NCI-H524 (cell line): ENCODE results near the gene SMURF2.
"Not testable (repeated sequence)": the region's sequence is repeated elsewhere in the genome, so short reads cannot be mapped to it uniquely, and the experiment has no call there.

Source experiments
- DNase-seq, 2 experiments: peaks; one replicate each; lab custom pipeline; 2025; lab: John Stamatoyannopoulos, UW

SMURF2 gene

DNA sequence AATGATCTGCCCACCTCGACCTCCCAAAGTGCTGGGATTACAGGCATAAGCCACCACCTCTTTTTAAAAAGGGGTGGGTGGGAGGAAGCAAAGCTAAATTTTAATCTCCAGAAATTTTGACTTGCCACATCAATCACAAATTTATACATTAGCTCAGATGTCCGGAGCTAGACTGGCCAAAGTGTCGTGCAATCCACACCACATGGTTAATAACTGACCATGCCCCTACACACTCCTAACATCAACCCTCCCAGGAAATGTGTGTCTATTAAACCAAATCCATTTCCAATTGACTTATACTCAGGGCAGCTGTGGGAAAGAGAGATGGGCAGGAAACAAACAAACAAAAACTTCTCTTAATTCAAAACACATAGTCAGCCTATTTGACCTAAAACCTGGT lies 29.9 kb downstream of the SMURF2 start:
- DNase-seq: no peak

DNA sequence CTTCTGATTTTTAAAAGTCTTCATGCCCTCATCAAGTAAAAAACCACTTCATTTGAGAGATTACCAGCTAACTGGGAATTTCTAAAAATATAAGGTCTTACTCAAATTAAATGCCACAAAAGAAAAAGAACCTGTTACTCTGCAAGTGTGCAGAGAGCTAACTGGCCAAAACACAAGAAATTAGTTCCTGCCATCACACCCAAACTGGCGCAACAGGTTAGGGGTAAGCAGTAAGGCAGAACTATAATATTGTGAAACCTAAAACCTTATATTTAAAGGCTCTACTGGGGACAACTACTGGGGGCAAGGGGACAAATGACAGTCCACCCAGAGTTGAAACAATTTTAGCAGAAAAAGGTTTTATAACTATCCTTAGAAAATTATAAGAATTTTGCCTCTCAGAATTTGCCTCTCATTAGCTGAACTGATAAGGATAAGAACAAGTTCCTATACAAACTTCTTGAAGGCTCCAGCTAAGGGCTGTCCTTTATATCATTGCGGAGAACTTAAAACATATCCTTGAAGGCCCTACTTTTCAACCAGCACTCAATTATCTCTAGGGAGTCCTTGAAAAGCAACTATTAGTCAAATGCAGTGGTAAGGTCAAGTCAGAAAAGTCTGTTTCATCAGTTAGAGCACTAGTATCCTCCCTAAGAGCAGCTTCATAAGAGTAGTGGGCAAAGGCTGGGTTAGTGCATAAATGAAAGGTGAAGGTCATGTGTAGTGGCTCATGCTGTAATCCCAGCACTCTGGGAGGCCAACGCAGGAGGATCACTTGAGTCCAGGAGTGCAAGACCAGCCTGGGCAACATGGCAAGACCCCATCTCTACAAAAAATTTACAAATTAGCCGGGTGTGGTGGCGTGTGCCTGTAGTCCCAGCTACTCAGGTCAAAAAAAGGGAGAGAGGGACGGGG lies 31.5 kb downstream of the SMURF2 start:
- DNase-seq: no peak

DNA sequence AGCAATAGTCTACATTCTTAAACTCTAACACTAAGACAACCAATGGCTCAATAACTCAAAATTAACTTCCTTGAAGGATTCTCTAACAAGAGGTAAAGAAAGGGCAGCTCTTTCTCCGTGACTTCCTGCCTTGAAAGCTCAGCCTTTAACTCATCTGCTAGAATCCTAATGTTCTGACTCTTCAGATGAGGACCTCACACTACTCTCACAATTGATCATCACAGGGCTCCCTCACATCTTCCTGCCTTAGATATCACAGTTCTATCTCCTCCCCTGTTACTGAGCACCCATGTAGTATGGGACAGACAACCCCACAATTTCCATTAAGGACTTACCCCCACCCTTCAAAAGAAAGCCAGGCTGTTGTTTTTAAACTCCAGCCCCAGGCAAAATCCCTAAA lies 33.5 kb downstream of the SMURF2 start:
- DNase-seq: no peak

DNA sequence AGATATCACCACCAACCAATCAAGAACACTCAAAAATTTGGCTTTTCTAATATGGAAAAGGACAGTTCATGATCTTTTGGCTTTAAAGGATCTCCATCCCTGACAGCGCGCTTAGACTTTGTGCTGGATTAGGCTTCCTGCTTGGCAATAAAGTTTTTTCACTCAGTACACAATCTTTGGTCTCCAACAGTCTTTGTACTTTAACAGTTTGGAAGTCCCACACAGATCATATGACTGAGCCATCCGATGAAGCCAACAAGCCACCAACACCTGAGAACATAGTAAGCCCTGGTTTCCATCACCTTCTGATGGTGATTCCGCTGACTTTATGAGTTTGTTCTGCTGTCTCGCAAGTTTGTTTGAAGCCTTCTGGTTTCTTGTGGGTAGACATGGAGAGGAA lies 34.3 kb downstream of the SMURF2 start:
- DNase-seq: no peak

DNA sequence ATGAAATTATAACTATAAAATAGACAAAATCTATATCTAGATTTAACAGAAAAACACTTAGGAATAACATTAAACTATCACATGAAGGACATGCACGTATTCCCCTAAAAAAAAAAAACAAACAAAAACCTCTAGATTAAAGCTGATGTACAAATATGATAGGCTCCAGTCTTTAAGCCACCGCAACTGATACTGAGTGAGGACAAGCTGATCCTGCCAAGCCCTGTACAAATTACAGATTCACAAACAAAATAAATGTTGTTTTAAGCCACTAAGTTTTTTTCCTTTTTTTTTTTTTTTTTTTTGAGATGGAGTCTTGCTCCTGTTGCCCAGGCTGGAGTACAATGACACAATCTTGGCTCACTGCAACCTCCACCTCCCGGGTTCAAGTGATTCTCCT lies 35.3 kb downstream of the SMURF2 start:
- DNase-seq: no peak

DNA sequence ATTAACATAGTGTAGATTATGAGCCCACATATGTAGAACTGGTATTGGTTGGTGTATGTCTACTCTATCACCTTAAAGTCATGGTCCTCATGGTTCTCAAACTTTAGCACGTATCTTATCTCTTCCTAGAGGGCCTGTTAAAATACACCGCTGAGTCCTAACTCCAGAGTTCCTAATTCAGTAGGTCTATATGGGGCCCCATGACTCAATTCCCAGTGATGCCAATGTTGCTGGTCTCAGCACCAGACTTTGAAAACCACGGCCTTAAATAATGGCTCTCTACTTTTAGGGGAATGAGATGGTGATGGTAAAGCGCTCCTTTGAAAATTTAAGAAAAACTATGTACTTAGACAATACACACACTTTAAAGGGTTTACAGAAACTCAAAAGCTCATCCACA lies 36.6 kb downstream of the SMURF2 start:
- DNase-seq: no peak

DNA sequence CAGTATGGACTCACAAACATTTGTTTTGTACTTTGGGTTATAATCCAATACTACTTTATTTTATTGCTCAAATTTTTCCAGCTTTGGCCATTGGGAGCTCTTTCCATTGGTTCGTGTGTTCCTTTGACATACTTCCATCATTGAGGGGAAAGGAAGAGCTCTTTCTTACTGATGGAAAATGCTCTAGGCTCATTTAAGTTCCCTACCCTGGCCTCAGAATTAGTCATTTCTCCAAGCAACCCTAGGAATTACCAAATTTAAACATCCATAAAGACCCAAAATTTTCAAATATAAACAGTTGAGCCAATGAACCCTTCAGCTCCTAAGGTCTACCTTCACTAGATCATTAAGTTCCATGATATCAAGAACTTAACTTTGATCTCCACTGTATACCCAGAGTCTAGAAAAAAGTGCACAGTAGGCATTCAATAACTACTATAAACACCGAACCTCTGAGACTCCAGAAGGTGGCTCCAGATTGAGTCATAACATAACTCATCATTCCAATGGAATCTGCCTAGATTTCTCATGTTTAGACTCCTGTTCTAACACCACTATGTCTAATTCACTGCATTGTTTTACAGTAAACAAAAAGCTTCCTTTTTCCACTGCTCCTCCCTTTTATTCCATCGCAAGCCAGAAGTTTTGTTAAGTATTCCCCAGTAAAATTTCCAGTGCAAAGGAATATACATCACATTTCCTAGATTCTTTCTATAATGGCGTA lies 39.0 kb downstream of the SMURF2 start:
- DNase-seq: no peak

DNA sequence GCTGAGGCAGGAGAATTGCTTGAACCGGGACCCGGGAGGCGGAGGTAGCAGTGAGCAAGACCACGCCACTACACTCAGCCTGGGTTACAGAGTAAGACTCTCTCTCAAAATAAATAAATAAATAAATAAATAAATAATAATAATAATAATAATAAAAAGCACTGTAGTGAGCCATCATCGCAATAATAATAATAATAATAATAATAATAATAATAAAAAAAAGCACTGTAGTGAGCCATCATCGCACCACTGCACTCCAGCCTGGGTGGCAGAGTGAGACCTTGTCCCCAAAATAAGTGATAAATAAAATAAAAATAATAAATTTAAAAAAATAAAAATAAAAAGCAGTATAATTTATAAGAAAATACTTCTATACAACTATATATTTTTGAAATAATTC lies 40.3 kb downstream of the SMURF2 start:
- DNase-seq: no peak

DNA sequence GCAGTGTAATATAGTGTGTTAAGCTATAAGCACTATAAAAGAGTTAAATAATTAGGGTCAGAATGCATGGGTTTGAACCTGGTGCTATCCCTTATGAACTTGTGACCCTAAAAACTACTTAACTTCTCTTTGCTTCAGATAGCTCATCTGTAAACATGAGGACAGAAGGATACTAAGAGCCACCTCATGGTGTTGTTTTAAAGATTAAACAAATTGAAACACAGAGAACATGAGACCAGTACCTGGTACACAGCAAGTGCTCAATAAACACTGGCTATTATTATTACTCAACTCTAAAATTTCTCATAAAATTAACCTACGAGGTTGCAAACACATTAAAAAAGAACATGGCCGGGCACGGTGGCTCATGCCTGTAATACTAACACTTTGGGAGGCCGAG lies 43.3 kb downstream of the SMURF2 start:
- DNase-seq: no peak

DNA sequence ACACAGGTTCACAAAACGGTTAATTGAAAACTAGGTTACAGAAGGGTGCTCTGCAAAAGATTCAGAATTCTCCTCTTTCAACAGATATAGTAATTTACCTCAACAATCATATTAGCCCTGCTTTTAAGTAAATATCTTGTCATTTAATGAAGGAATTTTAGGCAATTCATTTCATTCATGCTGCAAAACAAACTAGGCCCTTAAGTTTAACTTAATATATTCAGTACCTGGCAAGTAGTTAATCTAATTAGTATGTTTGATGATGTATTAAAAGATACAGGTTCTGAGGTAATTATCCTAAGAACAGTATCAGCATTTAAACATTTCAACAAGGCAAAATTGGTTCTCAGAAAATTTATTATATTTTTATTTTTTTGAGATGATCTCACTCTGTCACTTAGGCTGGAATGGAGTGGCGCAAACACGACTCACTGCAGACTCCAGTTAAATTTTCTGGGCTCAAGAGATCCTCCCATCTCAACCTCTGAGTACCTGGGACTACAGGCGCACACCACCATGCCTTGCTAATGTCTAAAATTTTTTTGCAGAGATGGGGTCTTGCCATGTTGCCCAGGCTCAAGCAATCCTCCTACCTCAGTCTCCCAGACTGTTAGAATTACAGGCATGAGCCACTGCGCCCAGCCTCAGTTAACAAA lies 44.9 kb downstream of the SMURF2 start:
- no peak for DNase-seq

DNA sequence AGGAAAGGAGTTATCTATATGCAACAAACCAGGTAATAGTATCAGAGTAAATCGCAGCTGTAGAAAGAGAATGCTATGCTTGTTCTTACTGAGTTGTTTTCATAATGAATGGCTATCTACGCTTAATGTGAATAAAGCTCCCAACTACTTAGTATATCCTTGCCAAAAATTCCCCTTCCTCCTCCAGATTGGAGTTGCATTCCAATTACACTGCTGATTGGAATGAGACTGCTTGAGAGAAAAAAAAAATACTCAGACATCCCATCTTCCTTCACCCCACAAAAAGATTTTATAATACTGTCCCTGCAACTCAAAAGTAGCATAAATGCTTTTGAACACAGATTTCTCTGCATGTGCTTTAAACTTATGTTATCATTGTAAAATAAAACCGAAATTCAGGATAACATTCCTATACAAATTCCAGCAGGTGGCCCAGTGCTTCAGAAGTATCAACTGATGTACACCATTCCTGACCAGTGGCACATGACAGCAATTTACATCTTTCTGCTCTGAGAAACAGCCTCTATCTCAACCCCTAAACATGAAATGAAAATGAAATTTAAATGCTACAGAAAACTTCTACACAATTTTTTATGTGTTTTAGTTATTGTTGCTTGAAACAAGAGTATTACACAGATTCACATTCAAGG lies 47.0 kb downstream of the SMURF2 start:
- DNase-seq: no peak

DNA sequence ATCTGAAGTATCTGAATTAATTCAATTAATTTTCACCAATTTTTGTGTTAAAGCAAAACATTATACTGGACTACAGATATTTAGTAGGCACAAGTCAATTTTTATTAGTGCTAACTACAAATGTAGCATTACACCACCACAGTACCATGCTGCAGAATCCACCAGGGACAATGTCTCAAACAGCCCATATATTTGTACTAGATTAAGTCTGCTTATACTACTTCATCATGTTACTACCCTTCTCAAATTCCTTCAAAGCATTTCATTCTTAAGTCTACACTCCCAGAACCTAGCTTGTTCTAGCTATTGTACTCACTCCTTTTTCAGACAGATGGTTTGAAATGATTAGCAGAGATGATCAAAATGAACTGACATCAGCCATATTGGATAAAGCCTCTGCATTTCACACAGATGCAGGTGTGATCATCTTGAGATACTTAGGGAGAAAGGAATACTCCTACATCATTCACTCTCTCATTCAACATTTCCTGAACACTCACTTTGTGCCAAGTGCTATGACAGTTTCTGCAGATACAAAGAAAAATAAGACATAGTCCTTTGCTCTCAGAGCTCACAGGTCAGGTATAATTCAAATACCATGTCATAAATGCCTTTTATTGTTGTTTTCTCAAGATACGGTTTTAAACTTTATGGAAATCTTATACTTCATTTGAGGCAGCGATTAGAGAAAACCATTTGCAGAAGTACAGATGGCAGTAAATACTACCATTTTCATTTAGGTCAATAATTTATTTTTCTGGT lies 47.7 kb downstream of the SMURF2 start:
- peak in 1 of 2 experiments; percentile 76 for DNase-seq

DNA sequence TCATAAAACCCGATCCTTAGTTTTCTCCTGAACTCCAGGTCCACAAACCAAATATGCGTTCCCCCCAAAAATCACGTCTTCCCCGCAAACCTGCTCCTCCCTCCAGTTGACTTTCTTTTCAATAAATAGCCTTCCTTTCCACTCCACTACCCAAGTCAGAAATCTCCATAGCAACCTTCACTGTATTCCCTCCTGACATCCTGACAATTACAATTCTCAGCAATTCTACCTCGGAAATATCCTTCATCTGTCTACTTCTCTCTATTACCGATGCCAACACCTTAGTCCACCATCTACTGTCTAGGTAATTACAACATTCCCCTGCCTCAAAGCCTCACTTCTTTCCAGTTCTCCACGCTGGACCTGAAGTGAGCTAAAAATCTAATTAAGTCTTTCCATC lies 50.7 kb downstream of the SMURF2 start:
- DNase-seq: no peak

DNA sequence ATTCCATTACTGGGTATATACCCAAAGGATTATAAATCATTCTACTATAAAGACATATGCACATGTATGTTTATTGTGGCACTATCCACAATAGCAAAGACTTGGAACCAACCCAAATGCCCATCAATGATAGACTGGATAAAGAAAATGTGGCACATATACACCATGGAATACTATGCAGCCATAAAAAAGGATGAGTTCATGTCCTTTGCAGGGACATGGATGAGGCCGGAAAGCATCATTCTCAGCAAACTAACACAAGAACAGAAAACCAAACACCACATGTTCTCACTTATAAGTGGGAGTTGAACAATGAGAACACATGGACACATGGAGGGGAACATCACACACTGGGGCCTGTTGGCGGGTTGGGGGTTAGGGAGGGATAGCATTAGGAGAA lies 51.9 kb downstream of the SMURF2 start:
- not testable (repeated sequence) for DNase-seq

DNA sequence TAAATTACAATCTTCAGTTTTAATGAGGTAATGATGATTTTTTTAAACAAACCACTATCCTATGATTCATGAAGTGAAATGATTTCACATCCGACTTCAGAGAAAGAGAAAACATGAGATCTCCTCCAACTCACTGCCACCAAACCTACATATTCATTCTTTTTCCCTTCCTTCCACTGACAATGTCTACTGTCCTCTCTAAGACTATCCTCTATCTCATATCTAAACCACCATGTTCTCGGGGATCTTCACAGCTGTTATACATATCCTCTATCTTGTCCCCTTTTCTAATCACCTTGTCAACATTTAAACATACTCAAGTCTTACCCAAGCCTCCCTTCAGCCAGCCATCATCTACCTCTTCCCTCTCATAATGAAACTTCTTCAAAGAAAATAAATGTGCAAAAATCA lies 53.5 kb downstream of the SMURF2 start:
- no peak for DNase-seq

DNA sequence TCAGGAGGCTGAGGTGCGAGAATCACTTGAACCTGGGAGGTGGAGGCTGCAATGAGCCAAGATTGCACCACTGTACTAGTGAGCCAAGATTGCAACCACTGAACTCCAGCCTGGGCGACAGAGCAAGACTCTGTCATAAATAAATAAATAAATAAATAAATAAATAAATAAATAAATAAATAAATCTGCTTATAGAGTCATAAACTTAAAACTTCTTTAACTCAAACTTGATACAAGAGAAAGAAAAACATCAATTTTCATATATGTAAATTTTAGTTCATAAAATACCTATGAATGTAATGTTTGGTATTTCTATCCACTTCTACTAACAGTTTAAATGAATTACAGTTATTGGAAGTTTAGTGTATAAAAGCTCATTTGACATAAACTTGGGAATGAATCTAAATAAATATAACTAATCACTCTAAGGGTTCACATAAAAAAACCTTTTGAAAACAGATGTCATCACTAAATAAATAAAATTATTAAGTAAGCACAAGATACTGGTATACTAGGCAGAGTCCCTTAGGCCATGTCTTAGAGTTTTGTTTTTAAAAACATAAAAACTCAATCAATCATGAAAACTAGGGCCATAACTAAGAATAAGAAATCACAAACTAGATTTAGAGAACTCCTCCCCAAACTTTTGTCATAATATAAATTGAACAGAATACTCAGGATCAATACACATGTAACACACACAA lies 54.1 kb downstream of the SMURF2 start:
- DNase-seq: no peak

DNA sequence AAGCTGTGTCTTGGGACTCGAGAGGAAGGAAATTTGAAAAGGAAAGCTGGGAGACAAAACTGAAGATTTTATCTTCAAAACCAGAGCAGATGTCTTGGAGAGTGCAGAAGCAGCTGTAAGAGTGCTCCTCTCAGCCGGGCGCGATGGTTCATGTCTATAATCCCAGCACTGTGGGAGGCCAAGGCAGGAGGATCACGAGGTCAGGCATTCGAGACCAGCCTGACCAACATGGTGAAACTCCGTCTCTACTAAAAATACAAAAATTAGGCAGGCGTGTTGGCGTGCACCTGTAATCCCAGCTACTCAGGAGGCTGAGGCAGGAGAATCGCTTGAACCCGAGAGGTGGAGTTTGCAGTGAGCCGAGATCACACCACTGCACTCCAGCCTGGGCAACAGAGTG lies 57.6 kb downstream of the SMURF2 start:
- peak; percentile 30 to 36 for DNase-seq

DNA sequence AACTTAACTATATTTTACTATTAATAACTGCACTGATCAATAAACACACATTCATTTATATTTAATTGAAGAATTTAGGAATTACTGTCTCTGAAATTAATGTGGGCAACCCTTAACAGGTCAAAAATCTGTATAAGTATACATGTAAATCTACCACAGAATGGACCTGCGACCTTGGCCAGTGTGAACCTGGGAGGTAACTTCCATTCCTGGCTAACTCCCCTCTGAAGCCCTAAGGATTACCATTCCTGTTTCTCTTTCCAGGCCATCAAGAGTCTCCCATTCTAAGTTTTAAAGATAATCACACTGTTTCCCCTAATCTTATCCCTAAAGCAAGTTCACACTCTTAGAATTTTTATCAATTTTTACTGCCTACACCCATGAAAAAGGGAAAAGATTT lies 58.1 kb downstream of the SMURF2 start:
- DNase-seq: no peak

DNA sequence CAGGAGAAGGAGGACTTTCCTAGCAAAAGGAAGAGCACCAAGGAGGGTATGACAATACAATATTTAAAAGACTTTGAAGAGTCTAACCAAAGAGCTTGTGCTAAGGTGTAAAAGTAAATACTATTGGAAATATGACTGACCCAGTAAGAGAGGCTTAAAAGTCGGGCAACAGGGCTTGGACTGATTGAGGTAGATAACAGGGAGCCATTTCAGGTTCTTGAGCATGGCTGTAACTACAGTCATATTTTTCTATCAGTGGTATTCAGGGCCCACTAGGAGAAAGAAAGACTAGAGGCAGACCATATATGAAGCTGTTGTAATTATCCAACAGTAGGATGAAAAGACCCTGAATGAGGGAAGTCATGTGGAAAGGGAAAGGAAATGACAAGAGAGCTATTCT lies 62.3 kb downstream of the SMURF2 start:
- no peak for DNase-seq

DNA sequence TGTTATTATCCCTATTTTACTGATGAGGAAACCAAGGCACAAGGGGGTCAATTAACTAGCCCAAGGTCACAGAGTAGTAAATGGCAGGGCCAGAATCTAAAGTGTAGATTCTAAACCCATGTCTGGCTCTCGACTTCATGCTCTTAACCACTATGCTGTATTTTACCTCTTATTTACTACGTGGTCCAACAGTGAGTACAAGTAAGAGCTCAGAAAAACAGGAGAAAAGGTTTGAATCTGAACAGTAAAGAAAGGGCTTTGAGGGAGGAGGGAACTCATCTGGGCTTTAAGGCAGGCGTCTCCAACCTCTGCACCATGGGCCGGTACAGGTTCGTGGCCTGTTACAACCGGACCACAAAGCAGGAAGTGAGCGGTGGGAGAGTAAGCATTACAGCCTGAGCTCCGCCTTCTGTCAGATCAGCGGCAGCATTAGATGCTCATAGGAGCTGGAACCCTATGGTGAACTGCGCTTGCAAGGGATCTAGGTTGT lies 62.9 kb downstream of the SMURF2 start:
- no peak for DNase-seq

DNA sequence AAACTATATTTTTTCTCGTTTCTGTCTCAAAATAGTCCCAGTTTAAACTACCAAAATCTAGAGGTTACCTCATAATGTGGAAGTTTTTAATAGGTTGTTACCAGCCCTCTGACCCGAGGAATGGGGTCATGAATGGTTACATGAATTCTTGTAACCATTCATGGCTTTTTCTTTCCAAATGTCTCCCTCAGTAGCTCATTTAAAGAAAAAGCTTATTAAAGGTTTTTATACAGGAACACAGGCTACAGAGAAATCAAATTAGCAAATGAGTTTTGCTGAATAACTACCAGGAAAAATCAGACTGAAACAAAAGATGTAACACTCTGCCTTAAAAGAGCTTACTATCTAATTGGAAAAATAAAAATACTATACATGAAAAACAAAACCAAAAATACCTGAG lies 63.4 kb downstream of the SMURF2 start:
- DNase-seq: no peak
